IMR-90 (cell line): ENCODE results near the gene MTR. TPM values are rescaled to one million over a fixed set of nuclear protein-coding genes. Genes with fewer than 3 reads are reported as not detected.

Experiments used
- ATAC-seq: fragments of 200-7000 bp; cut with Tn5 transposase; 2 replicates; pipeline ENCODE4 v1.9.1; 2020; ENCODE audit warnings: low read depth, mild to moderate bottlenecking, moderate library complexity
- BruUV-seq: library from RNA; stranded (reverse); fragments of 400-500 nt; replicated peaks from 2 replicates; lab custom pipeline; 2021; lab: Mats Ljungman, UMichigan
- CTCF ChIA-PET: fragments of 300-600 bp; formaldehyde crosslinking; extraction: SDS; loops from one replicate; lab custom pipeline; 2021; ENCODE audit warnings: antibody characterized with exemption; lab: Yijun Ruan, JAX
- POLR2A ChIA-PET: fragments of 300-600 bp; sonication (Branson Sonifier 250); formaldehyde crosslinking; loops from one replicate; lab custom pipeline; 2022; ENCODE audit warnings: antibody characterized with exemption; ENCODE audit not compliant: unreplicated experiment; lab: Charles Lee
- DNase-seq: peaks from one replicate; pipeline ENCODE4 v3.0.0; 2013
- H2AFZ ChIP-seq: replicated peaks from 2 replicates; pipeline ENCODE3; 2013; ENCODE audit warnings: low read length, mild to moderate bottlenecking; ENCODE audit not compliant: poor library complexity
- H2AK5ac ChIP-seq: 2 replicates; pipeline ENCODE4 v1.6.1; 2013; ENCODE audit warnings: low read depth, low read length, inconsistent platforms
- H2AK9ac ChIP-seq: replicated peaks from 2 replicates; pipeline ENCODE3; 2013; ENCODE audit warnings: mild to moderate bottlenecking, low read depth, low read length, moderate library complexity; ENCODE audit not compliant: poor library complexity
- H2BK120ac ChIP-seq: 2 replicates; pipeline ENCODE4 v1.6.1; 2013; ENCODE audit warnings: low read depth, low read length, inconsistent platforms
- H2BK15ac ChIP-seq: 3 replicates; pipeline ENCODE4 v1.6.1; 2013; ENCODE audit warnings: low read depth, low read length, inconsistent platforms
- H2BK20ac ChIP-seq: 2 replicates; pipeline ENCODE4 v1.6.1; 2013; ENCODE audit warnings: low read depth, mild to moderate bottlenecking, inconsistent platforms, low read length, moderate library complexity
- H2BK5ac ChIP-seq: 2 replicates; pipeline ENCODE4 v1.6.1; 2013; ENCODE audit warnings: mild to moderate bottlenecking, low read depth, low read length, inconsistent platforms; ENCODE audit not compliant: poor library complexity, severe bottlenecking
- H3K14ac ChIP-seq: replicated peaks from 2 replicates; pipeline ENCODE4 v1.6.1; 2013; ENCODE audit warnings: low read depth, low read length, inconsistent platforms
- H3K18ac ChIP-seq: 2 replicates; pipeline ENCODE4 v1.6.1; 2013; ENCODE audit warnings: low read depth, low read length, control low read depth
- H3K23ac ChIP-seq: 2 replicates; pipeline ENCODE4 v1.6.1; 2013; ENCODE audit warnings: low read depth, low read length, inconsistent platforms
- H3K27ac ChIP-seq: 2 replicates; pipeline ENCODE4 v1.5.1; 2013; ENCODE audit warnings: mild to moderate bottlenecking, control low read depth, low read length; ENCODE audit not compliant: insufficient read depth
- H3K27me3 ChIP-seq: 2 replicates; pipeline ENCODE4 v1.6.1; 2013; ENCODE audit warnings: low read length; ENCODE audit not compliant: control insufficient read depth, insufficient read depth
- H3K36me3 ChIP-seq: 2 replicates; pipeline ENCODE4 v1.6.1; 2013; ENCODE audit warnings: low read length, mixed read lengths; ENCODE audit not compliant: control insufficient read depth, insufficient read depth
- H3K4ac ChIP-seq: 2 replicates; pipeline ENCODE4 v1.6.1; 2013; ENCODE audit warnings: low read depth, low read length, inconsistent platforms
- H3K4me1 ChIP-seq: 2 replicates; pipeline ENCODE4 v1.6.1; 2013; ENCODE audit warnings: low read length, mixed read lengths; ENCODE audit not compliant: control insufficient read depth, insufficient read depth
- H3K4me2 ChIP-seq: 2 replicates; pipeline ENCODE4 v1.6.1; 2013; ENCODE audit warnings: low read depth, mild to moderate bottlenecking, control low read depth, low read length, moderate library complexity
- H3K4me3 ChIP-seq: 2 replicates; pipeline ENCODE4 v1.5.1; 2013; ENCODE audit warnings: low read depth, mild to moderate bottlenecking, control low read depth, low read length, moderate library complexity; ENCODE audit not compliant: insufficient read depth
- H3K56ac ChIP-seq: 2 replicates; pipeline ENCODE4 v1.6.1; 2013; ENCODE audit warnings: low read length, inconsistent platforms; ENCODE audit not compliant: insufficient read depth; ENCODE audit errors: extremely low read depth
- H3K79me1 ChIP-seq, 2 experiments: 2 replicates each; pipeline ENCODE4 v1.6.1; 2013; ENCODE audit warnings: low read length in 2 of 2, inconsistent platforms in 1 of 2, low read depth in 1 of 2
- H3K9ac ChIP-seq: 2 replicates; pipeline ENCODE4 v1.6.1; 2013; ENCODE audit warnings: low read depth, low read length, control low read depth
- H3K9me1 ChIP-seq: 2 replicates; pipeline ENCODE4 v1.6.1; 2013; ENCODE audit warnings: low read length, inconsistent platforms; ENCODE audit not compliant: insufficient read depth
- H3K9me3 ChIP-seq: 2 replicates; pipeline ENCODE4 v1.6.1; 2013; ENCODE audit warnings: low read length; ENCODE audit not compliant: control insufficient read depth, insufficient read depth
- H4K20me1 ChIP-seq: 2 replicates; pipeline ENCODE4 v1.6.1; 2013; ENCODE audit warnings: low read length, inconsistent platforms; ENCODE audit not compliant: insufficient read depth
- H4K5ac ChIP-seq: 2 replicates; pipeline ENCODE4 v1.6.1; 2013; ENCODE audit warnings: mild to moderate bottlenecking, low read depth, low read length, control low read depth
- H4K8ac ChIP-seq, 2 experiments: 2 replicates each; pipeline ENCODE4 v1.6.1; 2013; ENCODE audit warnings: low read depth in 2 of 2, low read length in 2 of 2, control low read depth in 1 of 2, inconsistent platforms in 1 of 2
- H4K91ac ChIP-seq: 2 replicates; pipeline ENCODE4 v1.6.1; 2013; ENCODE audit warnings: low read depth, low read length, inconsistent platforms; ENCODE audit not compliant: insufficient read depth
- BHLHE40 ChIP-seq: fragments of 150-350 bp; IDR thresholded peaks from 2 replicates; pipeline ENCODE4 v1.6.1; 2016; ENCODE audit warnings: mild to moderate bottlenecking, low read depth, low read length
- CEBPB ChIP-seq: IDR thresholded peaks from 2 replicates; pipeline ENCODE4 v1.6.1; 2012; ENCODE audit warnings: low read depth, low read length, improper control_type of control experiment
- CHD1 ChIP-seq: IDR thresholded peaks from 2 replicates; pipeline ENCODE4 v1.6.1; 2012; ENCODE audit warnings: low read depth, low read length, improper control_type of control experiment
- FOS ChIP-seq: fragments of 150-350 bp; IDR thresholded peaks from 2 replicates; pipeline ENCODE4 v1.6.1; 2016; ENCODE audit warnings: low read depth, low read length
- MAFK ChIP-seq: IDR thresholded peaks from 2 replicates; pipeline ENCODE4 v1.6.1; 2012; ENCODE audit warnings: low read depth, low read length, improper control_type of control experiment
- MAZ ChIP-seq: IDR thresholded peaks from 2 replicates; pipeline ENCODE4 v1.6.1; 2012; ENCODE audit warnings: low read depth, mild to moderate bottlenecking, low read length, improper control_type of control experiment, moderate library complexity, borderline replicate concordance
- MXI1 ChIP-seq: IDR thresholded peaks from 2 replicates; pipeline ENCODE4 v1.6.1; 2012; ENCODE audit warnings: low read depth, mild to moderate bottlenecking, low read length, moderate library complexity, borderline replicate concordance
- NFE2L2 ChIP-seq: fragments of 150-350 bp; IDR thresholded peaks from 2 replicates; pipeline ENCODE4 v1.6.1; 2016; ENCODE audit warnings: low read depth, mild to moderate bottlenecking, low read length
- POLR2A ChIP-seq: IDR thresholded peaks from 2 replicates; pipeline ENCODE4 v1.6.1; 2012; ENCODE audit warnings: mild to moderate bottlenecking, low read depth, low read length
- RAD21 ChIP-seq: IDR thresholded peaks from 2 replicates; pipeline ENCODE4 v1.6.1; 2012; ENCODE audit warnings: low read length, improper control_type of control experiment
- RCOR1 ChIP-seq: IDR thresholded peaks from 2 replicates; pipeline ENCODE4 v1.6.1; 2012; ENCODE audit warnings: mild to moderate bottlenecking, low read length, improper control_type of control experiment; ENCODE audit not compliant: insufficient replicate concordance
- RFX5 ChIP-seq: IDR thresholded peaks from 2 replicates; pipeline ENCODE4 v1.8.0; 2012; ENCODE audit warnings: low read depth, mild to moderate bottlenecking, low read length, moderate library complexity
- SMC3 ChIP-seq: fragments of 150-350 bp; IDR thresholded peaks from 2 replicates; pipeline ENCODE4 v1.6.1; 2016; ENCODE audit warnings: low read depth, mild to moderate bottlenecking, antibody characterized with exemption, low read length, moderate library complexity
- WGBS, 2 experiments: methylation state at CpG; one replicate each; pipeline versions ENCODE4 v1.1.5 to v1.1.7; 2013; ENCODE audit warnings: missing lambda C conversion rate in 2 of 2; ENCODE audit not compliant: insufficient read length in 1 of 2; ENCODE audit errors: extremely low coverage in 2 of 2; 5-methylcytosine and 5-hydroxymethylcytosine counted together
- dilution Hi-C: fragments of 300-500 bp; cut with HindIII; formaldehyde crosslinking; loops from one replicate; pipeline ENCODE4 v1.14.3; 2018; ENCODE audit warnings: low sequenced_read_pairs; ENCODE audit not compliant: unreplicated experiment
- in situ Hi-C: fragments of 300-500 bp; cut with MboI; formaldehyde crosslinking; loops from 3 replicates; pipeline ENCODE4 v1.14.3; 2019; ENCODE audit warnings: low sequenced_read_pairs, inconsistent platforms, mixed read lengths
- intact Hi-C: fragments of 100-400 bp; cut with micrococcal nuclease; formaldehyde crosslinking; loops from 2 replicates; pipeline ENCODE4 v1.10.0; 2022
- polyA plus RNA-seq, 3 experiments: library from polyadenylated mRNA; depleted of rRNA; stranded (reverse); fragments of >200 nt; gene quantifications; 2 replicates each; pipeline ENCODE4 v1.2.3, GENCODE V29; 2012; ENCODE audit warnings: low replicate concordance in 1 of 3
- total RNA-seq: library from RNA; depleted of rRNA; stranded (reverse); fragments of >200 nt; gene quantifications from 2 replicates; pipeline ENCODE4 v1.2.3, GENCODE V29; 2012
- TF ChIP-seq, protein P1 (sequence below): fragments of 150-350 bp; IDR thresholded peaks from 2 replicates; pipeline ENCODE4 v1.6.1; 2016; ENCODE audit warnings: low read depth, mild to moderate bottlenecking, low read length, moderate library complexity, borderline replicate concordance
- TF ChIP-seq, protein P2 (sequence below): conservative IDR thresholded peaks from 2 replicates; pipeline ENCODE4 v1.5.1; 2012; ENCODE audit warnings: mild to moderate bottlenecking, low read depth, low read length, improper control_type of control experiment
- TF ChIP-seq, protein P3 (sequence below): fragments of 150-350 bp; IDR thresholded peaks from 2 replicates; pipeline ENCODE4 v1.6.1; 2017; ENCODE audit warnings: mild to moderate bottlenecking, antibody characterized with exemption, low read length, low read depth

MTR gene
- total and polyA plus RNA-seq, 2 of the 4 experiments (the other 2 are of a cell fraction), result 7.7 to 31.0 TPM

DNA sequence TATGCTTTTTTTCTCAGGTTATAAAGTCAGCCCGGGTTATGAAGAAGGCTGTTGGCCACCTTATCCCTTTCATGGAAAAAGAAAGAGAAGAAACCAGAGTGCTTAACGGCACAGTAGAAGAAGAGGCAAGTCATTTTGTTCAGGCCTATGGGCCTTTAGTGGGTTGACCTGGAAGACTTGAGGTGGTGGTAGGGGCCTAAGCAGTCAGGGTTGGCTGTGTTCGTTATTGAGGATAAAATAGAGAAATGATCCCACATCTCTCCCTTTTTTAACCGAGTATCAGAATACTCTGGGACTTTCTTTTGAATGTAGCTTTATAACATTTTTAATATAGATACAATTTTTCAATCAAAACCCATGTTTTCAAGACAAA is 67.1 kb downstream of the MTR start:
- no peak overlapping the region for H3K27ac ChIP-seq
- no peak overlapping the region for H3K23ac ChIP-seq
- H2AFZ ChIP-seq, result no peak overlapping the region
- H3K9me3 ChIP-seq, result no peaks in the 10 kb centered on the region
- ChIA-PET CTCF (no interaction called here), POLR2A (no interaction called here)
- no peak overlapping the region for H2BK5ac ChIP-seq
- WGBS, 2 experiments, result no CpG with 5 or more reads among the region's 4 CpGs
- H4K20me1 ChIP-seq, result no peaks in the 10 kb centered on the region
- no peak overlapping the region for H3K4me2 ChIP-seq
- H3K4me3 ChIP-seq, result no peak overlapping the region
- no peak overlapping the region for H2BK120ac ChIP-seq
- no peak overlapping the region for H2BK20ac ChIP-seq
- no peak overlapping the region for H3K9ac ChIP-seq
- DNase-seq, result no peak
- H2AK5ac ChIP-seq, result no peak overlapping the region
- intact Hi-C loops (no loop called here), in situ Hi-C loops (no loop called here), dilution Hi-C loops (no loop called here)
- no peak overlapping the region for H3K14ac ChIP-seq
- no peak overlapping the region for H2AK9ac ChIP-seq
- no peaks in the 10 kb centered on the region for H3K9me1 ChIP-seq
- H3K56ac ChIP-seq, result no peak overlapping the region
- no peak for ATAC-seq
- no peak overlapping the region for H4K91ac ChIP-seq
- H3K18ac ChIP-seq, result no peak overlapping the region
- no peaks in the 10 kb centered on the region for H3K4me1 ChIP-seq
- H3K79me1 ChIP-seq, result no peaks in the 10 kb centered on the region
- BruUV-seq, result no TSS peak
- H4K8ac ChIP-seq, result no peak overlapping the region
- peaks cover 20% of the 10 kb centered on the region for H3K36me3 ChIP-seq
- no peak overlapping the region for H3K4ac ChIP-seq
- no peaks in the 10 kb centered on the region for H3K27me3 ChIP-seq
- no peak for TF ChIP-seq FOS
- no peak for TF ChIP-seq CEBPB
- TF ChIP-seq CHD1, result no peak
- TF ChIP-seq RFX5, result no peak
- no peak for TF ChIP-seq NFE2L2
- TF ChIP-seq, protein P1, sequence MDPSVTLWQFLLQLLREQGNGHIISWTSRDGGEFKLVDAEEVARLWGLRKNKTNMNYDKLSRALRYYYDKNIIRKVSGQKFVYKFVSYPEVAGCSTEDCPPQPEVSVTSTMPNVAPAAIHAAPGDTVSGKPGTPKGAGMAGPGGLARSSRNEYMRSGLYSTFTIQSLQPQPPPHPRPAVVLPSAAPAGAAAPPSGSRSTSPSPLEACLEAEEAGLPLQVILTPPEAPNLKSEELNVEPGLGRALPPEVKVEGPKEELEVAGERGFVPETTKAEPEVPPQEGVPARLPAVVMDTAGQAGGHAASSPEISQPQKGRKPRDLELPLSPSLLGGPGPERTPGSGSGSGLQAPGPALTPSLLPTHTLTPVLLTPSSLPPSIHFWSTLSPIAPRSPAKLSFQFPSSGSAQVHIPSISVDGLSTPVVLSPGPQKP, result no peak
- TF ChIP-seq MAZ, result no peak
- TF ChIP-seq RCOR1, result no peak
- TF ChIP-seq, protein P2, sequence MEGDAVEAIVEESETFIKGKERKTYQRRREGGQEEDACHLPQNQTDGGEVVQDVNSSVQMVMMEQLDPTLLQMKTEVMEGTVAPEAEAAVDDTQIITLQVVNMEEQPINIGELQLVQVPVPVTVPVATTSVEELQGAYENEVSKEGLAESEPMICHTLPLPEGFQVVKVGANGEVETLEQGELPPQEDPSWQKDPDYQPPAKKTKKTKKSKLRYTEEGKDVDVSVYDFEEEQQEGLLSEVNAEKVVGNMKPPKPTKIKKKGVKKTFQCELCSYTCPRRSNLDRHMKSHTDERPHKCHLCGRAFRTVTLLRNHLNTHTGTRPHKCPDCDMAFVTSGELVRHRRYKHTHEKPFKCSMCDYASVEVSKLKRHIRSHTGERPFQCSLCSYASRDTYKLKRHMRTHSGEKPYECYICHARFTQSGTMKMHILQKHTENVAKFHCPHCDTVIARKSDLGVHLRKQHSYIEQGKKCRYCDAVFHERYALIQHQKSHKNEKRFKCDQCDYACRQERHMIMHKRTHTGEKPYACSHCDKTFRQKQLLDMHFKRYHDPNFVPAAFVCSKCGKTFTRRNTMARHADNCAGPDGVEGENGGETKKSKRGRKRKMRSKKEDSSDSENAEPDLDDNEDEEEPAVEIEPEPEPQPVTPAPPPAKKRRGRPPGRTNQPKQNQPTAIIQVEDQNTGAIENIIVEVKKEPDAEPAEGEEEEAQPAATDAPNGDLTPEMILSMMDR, result no peak
- no peak for TF ChIP-seq MXI1
- no peak for TF ChIP-seq SMC3
- no peak for TF ChIP-seq POLR2A
- TF ChIP-seq, protein P3, sequence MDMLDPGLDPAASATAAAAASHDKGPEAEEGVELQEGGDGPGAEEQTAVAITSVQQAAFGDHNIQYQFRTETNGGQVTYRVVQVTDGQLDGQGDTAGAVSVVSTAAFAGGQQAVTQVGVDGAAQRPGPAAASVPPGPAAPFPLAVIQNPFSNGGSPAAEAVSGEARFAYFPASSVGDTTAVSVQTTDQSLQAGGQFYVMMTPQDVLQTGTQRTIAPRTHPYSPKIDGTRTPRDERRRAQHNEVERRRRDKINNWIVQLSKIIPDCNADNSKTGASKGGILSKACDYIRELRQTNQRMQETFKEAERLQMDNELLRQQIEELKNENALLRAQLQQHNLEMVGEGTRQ, result no peak
- TF ChIP-seq MAFK, result no peak
- TF ChIP-seq BHLHE40, result no peak
- no peak for TF ChIP-seq RAD21
- no peak overlapping the region for H4K5ac ChIP-seq
- H2BK15ac ChIP-seq, result no peak overlapping the region
